Measurements from ENCODE around the gene ATP6V0A4. TPM values are rescaled to one million over a fixed set of nuclear protein-coding genes. Genes with fewer than 3 reads are reported as not detected.

The ATP6V0A4 gene
- total RNA-seq, 1 experiment from 2014 or later: 9.1 TPM

GRCh38 chr7:138710536-138711385, 87.2 kb downstream of the ATP6V0A4 start:
- ChIA-PET POLR2A (ENCODE audit: unreplicated experiment) (no interaction called here), CTCF (interaction anchor here (0.6 kb wide), 1 partner anchor 788 kb away, joined by 10 read pairs; no protein-coding TSS in a partner anchor)
- BruUV-seq (replicated peaks): no TSS peak
- Histone ChIP-seq H3K4me3 (no peak overlapping the region), H3K36me3 (ENCODE audit: low read depth) (no peaks in the 10 kb centered on the region), H3K27me3 (ENCODE audit: insufficient read depth, low read depth) (no peaks in the 10 kb centered on the region), H3K4me1 (replicated peaks; ENCODE audit: insufficient read depth) (no peaks in the 10 kb centered on the region), H3K79me2 (ENCODE audit: low read depth) (no peaks in the 10 kb centered on the region), H3K27ac (no peak overlapping the region), H2AFZ (no peak overlapping the region), H4K20me1 (ENCODE audit: insufficient read depth) (no peaks in the 10 kb centered on the region), H3K4me2 (no peak overlapping the region), H3K9me2 (ENCODE audit: insufficient read depth) (no peaks in the 10 kb centered on the region), H3F3A (ENCODE audit: insufficient read depth, low read depth) (no peaks in the 10 kb centered on the region), H3K9me3 (ENCODE audit: insufficient read depth, low read depth) (no peaks in the 10 kb centered on the region)
- DNase-seq: no peak
- no peak for TF ChIP-seq CTCF (conservative IDR thresholded peaks at IDR 0.05)
- no peak for TF ChIP-seq EZH2 (IDR thresholded peaks at IDR 0.05; ENCODE audit: low read depth)
- intact Hi-C loops (cut with micrococcal nuclease; ENCODE audit: unreplicated experiment): no loop called here

DNA sequence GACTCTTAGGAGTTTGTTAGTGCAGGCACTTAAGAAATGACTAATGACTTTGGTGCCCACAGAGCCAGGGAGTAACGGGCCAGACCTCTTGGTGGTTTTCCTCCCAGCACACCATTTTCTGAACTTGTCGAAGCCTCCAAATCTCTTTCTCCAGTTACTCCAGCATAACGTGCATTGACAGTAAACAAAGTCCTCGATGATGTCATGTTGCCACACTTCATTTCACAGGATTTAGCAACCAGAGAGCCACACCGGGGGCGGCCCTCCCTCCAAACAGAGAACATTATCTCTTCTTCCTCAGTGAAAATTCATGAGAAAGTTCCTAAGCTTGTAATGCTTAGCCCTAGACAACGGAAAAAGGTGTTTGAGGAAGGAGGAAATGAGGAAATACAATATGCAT, 92.8 kb downstream of the ATP6V0A4 start:
- no peaks in the 10 kb centered on the region for H3K27me3 ChIP-seq (ENCODE audit: insufficient read depth, low read depth)
- no peaks in the 10 kb centered on the region for H3K4me1 ChIP-seq (replicated peaks; ENCODE audit: insufficient read depth)
- intact Hi-C loops (cut with micrococcal nuclease; ENCODE audit: unreplicated experiment): no loop called here
- H3K36me3 ChIP-seq (ENCODE audit: low read depth): no peaks in the 10 kb centered on the region
- H4K20me1 ChIP-seq (ENCODE audit: insufficient read depth): no peaks in the 10 kb centered on the region
- POLR2A ChIA-PET (ENCODE audit: unreplicated experiment): no interaction called here
- no peak overlapping the region for H3K4me3 ChIP-seq
- no peak overlapping the region for H3K27ac ChIP-seq
- TF ChIP-seq EZH2 (IDR thresholded peaks at IDR 0.05; ENCODE audit: low read depth): no peak
- no peak for TF ChIP-seq CTCF (conservative IDR thresholded peaks at IDR 0.05)
- no peaks in the 10 kb centered on the region for H3K79me2 ChIP-seq (ENCODE audit: low read depth)
- no peaks in the 10 kb centered on the region for H3K9me2 ChIP-seq (ENCODE audit: insufficient read depth)
- no peaks in the 10 kb centered on the region for H3K9me3 ChIP-seq (ENCODE audit: insufficient read depth, low read depth)
- CTCF ChIA-PET: no interaction called here
- H3K4me2 ChIP-seq: no peak overlapping the region
- no peaks in the 10 kb centered on the region for H3F3A ChIP-seq (ENCODE audit: insufficient read depth, low read depth)
- no peak overlapping the region for H2AFZ ChIP-seq
- DNase-seq: no peak
- no TSS peak for BruUV-seq (replicated peaks)

DNA sequence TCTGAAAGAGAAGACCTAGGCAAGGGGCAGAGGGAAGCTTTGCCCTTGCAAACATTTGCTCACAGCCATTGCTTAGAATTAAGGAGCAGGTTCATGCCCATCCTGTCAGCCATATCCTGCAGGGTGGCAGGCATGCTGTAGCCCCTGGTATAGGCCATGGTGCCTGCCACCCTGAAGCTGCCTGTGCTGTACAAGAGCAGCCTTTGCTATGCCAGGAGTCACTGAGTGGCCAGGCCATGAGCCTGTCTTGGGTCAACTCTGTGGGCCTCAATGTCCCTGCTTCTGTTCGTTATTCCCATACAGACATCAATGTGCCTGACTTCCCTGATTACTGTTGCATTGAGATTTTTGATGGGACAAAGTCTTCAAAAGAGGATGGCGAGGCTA, 96.5 kb downstream of the ATP6V0A4 start:
- Histone ChIP-seq H2AFZ (no peak overlapping the region), H3K27me3 (ENCODE audit: insufficient read depth, low read depth) (no peaks in the 10 kb centered on the region), H3K9me3 (ENCODE audit: insufficient read depth, low read depth) (no peaks in the 10 kb centered on the region), H3F3A (ENCODE audit: insufficient read depth, low read depth) (no peaks in the 10 kb centered on the region), H3K27ac (no peak overlapping the region), H3K36me3 (ENCODE audit: low read depth) (no peaks in the 10 kb centered on the region), H4K20me1 (ENCODE audit: insufficient read depth) (no peaks in the 10 kb centered on the region), H3K4me3 (no peak overlapping the region), H3K79me2 (ENCODE audit: low read depth) (no peaks in the 10 kb centered on the region), H3K9me2 (ENCODE audit: insufficient read depth) (no peaks in the 10 kb centered on the region), H3K4me2 (no peak overlapping the region), H3K4me1 (replicated peaks; ENCODE audit: insufficient read depth) (no peaks in the 10 kb centered on the region)
- TF ChIP-seq CTCF (conservative IDR thresholded peaks at IDR 0.05): no peak
- TF ChIP-seq EZH2 (IDR thresholded peaks at IDR 0.05; ENCODE audit: low read depth): no peak
- ChIA-PET POLR2A (ENCODE audit: unreplicated experiment) (no interaction called here), CTCF (no interaction called here)
- intact Hi-C loops (cut with micrococcal nuclease; ENCODE audit: unreplicated experiment): no loop called here
- no TSS peak for BruUV-seq (replicated peaks)
- DNase-seq: no peak
